HG03565 (cell line): ENCODE results near the gene DNM3.

Experiments
- ATAC-seq: cut with Tn5 transposase; IDR thresholded peaks from one replicate; pipeline ENCODE4 v1.9.1; 2021; ENCODE audit warnings: mild to moderate bottlenecking, moderate library complexity; ENCODE audit not compliant: unreplicated experiment

DNM3 gene

DNA sequence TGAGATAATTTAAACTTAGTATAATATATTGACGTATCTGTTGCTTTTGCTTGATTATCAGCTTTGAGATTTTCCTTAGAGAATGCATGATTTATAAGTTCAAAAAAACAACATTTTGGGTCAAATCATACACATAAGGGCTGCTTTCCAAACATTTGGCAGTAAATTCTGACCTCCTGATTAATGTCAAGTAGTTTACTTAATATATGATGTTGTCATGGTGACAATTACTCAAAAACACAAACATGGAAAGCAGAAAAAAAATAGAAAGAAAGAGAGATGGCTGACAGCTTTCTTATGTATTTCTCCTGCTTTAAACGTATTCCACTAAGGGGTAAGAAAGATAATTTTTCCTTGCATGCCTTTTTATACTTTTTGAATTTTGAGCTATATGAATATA is 320.9 kb downstream of the DNM3 start:
- no peak for ATAC-seq

DNA sequence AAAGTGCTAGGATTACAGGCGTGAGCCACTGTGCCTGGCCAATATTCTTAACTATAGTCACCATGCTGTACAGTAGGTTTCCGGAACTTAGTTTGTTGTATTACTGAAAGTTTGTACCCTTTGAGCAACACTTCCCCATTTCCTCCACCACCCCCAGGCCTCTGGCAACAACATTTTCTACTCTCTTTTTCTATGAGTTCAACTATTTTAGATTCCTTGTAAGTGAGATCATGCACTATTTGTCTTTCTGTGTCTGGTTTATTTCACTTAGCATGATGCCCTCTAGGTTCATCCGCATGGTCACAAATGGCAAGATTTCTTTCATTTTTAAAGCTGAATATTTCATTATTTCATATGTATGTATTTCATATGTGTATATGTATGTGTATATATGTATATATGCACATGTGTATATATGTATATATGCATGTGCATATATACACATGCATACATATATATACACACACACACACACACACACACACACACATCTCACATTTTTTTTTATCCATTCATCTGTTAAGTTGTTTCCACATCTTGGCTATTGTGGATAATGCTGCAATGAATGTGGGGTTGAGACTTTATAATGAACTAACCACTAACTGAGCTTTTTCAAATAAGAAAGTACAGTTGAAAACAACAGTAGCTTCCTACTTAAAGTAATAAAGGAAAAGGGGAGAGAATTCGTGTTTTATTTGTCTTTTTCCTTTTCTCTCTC is 322.4 kb downstream of the DNM3 start:
- no peak for ATAC-seq

DNA sequence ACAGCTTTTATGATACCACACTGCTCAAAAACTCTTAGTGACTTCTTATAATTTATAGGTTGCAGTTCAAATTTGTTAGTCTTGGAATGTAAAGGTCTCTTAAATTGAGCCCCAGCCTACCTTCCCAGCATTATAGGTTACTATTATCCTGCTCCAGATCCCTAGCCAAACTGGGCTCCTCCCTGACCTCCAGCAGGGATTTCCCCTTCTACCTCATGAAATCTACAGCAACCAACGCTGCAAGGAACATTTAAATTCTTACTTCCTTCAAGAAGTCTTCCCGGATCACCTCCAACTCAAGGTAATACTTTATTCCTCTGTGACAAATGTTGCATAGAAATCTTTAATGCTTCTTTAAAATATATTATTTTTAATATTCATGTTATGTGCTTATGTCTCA is 324.1 kb downstream of the DNM3 start:
- ATAC-seq: no peak

DNA sequence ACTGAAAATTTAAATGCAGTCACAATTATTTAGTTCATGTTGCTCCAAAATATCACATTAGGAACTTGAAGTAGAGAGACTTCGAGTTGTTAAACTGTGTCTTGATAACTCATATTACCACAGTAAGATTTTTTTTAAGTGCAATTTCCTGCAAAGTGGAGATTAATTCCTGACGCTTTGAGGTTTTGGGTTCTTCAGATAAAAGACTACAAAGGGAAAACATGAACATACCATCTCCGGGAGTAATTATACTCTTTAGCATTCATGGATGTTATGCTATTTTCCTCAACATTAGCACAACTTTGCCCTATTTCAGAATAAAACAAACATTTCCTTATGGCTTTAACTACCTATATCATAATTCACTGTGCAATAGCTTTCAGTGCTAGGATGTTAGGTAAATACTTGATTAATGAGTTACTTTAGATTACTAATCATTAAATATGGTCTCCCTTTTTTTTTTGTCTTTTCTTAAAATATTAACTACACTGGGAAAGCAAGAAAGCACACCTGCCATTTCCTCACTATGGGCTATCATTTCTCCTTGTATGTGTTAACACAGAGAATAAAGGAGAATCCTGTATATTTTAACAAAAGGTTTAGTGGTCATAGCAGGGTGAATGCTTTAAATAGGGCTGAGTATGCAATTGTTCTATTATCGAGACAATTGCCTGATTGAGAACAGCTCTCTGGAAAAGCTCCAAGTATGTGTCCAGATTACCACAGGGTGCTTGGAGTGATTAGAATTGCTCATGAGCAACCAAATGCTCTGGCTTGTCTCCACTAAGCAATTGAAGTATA is 326.7 kb downstream of the DNM3 start:
- ATAC-seq: no peak

DNA sequence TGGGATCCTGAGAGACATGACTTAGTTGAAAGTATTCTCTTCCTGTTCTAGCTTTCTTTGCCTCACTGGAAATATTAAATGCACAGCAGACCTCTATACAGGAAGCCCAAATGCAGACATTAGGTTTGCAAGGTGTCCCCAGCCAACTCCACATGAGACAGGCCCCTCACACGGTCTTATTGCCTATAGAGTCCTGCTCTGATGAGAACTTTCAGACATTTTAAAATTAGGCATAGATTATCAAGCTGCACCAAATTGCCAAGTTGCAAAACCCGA is 327.2 kb downstream of the DNM3 start:
- no peak for ATAC-seq

GRCh38 chr1:172169836-172170235 is 328.5 kb downstream of the DNM3 start:
- ATAC-seq: no peak

GRCh38 chr1:172172352-172172831 is 331.1 kb downstream of the DNM3 start:
- ATAC-seq: no peak

GRCh38 chr1:172176206-172176605 is 334.9 kb downstream of the DNM3 start:
- ATAC-seq: no peak

DNA sequence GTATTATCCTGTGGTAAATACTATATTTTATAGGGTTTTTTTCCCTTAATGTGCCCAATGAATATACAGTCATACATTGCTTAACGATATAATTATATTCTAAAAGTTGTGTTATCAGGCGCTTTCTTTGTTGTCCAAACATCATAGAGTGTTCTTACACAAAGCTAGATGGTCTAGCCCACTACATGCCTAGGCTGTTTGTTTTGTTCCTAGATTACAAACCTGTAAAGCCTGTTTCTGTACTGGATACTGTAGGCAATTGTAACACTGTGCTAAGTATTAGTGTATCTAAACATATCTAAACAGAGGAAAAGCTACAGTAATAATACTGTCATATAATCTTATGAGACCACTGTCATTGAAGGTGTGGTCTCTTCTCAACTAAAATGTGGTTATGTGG is 336.6 kb downstream of the DNM3 start:
- ATAC-seq: no peak

GRCh38 chr1:172178886-172179285 is 337.6 kb downstream of the DNM3 start:
- ATAC-seq: no peak

DNA sequence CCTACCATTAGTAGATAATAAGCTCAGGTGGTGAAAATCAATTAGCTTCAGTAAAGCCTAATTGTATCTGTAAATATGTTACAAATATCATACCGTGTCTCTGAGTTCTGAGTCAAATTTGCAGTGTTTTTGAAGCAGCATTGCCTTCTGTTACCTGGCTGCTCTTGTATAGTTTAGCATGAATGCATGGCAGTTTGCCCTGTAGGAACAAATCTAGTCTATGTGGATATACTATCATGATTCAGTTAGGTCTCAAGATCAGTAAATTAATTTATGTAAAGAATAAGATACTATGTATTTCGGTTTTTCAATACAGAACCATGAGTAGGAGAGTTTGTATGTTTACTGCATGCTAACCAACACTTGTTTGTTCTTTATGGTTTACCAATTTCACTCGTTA is 338.6 kb downstream of the DNM3 start:
- ATAC-seq: no peak

DNA sequence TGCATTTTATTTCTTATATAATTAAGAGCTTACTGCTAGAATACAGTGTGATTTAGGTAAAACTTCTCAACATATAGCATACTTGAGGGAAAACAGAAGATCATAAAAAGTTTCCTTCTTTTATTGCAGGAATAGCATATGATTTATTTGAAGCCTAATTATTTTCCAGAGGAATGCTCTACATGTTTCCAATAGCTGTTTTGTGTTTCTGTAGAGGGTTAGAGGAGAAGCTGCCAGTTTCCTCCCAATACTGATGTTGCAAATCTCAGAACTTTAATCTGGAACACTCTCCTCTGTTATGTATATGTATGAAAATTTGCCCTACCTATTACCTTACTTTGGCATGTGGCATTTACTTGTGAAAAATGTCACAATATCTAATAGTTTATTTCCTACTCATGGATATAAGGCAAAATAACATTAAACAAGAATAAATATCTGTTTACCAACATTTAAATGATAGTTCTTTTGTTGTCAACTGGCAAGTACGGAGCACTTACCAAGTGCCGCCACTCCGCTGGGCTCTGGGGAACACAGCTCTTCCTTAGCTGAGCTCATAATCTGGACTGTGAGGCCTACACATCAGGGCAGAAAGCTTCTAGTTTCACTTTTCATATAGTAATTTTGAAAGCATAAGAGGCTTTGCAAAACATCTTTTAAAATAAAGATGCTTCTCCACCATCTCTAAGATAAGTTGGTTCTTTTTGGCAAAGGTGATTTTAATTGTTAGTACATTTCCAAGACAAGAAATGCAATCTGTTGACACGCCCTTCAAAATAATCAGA is 339.4 kb downstream of the DNM3 start:
- peak; percentile 50 for ATAC-seq

- no peak for ATAC-seq
Observed at GRCh38 chr1:172184506-172185191, 343.4 kb downstream of the DNM3 start.

- peak; percentile 54 for ATAC-seq
Observed at GRCh38 chr1:172185211-172185610, 343.9 kb downstream of the DNM3 start.

GRCh38 chr1:172185996-172186395 is 344.7 kb downstream of the DNM3 start:
- no peak for ATAC-seq

GRCh38 chr1:172201572-172201971 is 360.3 kb downstream of the DNM3 start:
- ATAC-seq: no peak

GRCh38 chr1:172203135-172203823 is 362.0 kb downstream of the DNM3 start:
- ATAC-seq: no peak

GRCh38 chr1:172203902-172204301 is 362.6 kb downstream of the DNM3 start:
- no peak for ATAC-seq

DNA sequence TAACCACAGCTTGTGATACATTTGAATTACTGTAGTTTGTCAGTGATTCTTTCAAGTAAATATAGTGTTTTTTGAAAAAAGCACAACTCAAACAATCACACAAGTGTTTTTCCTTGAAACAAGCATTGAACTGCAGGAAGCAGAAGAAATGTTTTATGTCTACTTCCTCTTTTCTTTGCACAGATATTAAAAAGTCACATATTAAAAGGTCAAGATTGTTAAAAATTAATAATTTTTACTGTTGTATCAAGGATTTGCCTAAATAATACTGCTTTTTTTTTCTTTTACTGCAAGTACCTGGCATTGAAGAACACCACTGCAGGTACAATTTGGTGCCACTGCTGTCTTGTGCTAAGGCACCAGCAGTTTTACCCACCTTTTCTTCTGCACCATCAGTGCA is 365.0 kb downstream of the DNM3 start:
- ATAC-seq: no peak

- no peak for ATAC-seq
Observed at GRCh38 chr1:172208635-172209034, 367.3 kb downstream of the DNM3 start.

DNA sequence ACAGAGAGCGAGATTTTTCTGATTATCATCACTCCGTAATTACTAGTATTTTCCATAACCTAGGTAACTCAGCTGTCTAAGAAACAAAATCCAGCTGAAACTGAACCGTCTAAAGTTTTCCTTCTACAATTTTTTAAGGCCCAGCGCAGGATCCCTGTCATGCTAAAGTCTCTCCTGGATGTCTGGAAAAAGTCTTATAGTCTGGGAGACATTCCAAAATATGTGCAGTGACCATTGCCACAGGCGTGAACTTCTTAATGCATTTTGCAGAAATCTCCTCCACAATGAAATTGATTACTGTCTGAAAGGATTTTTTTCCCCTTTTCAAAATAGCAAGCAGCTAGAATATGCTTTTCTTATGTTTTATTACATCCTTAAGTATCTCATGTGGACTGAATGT is 369.9 kb downstream of the DNM3 start:
- no peak for ATAC-seq
